Pons (tissue), 1 donor: ENCODE measurements around the gene CMYA5.
"Not testable (repeated sequence)": the region's sequence is repeated elsewhere in the genome, so short reads cannot be mapped to it uniquely, and the experiment has no call there.

Experiments
- DNase-seq: peaks from one replicate; pipeline ENCODE4 v3.0.0-alpha.2; 2016; ENCODE audit warnings: low spot score

CMYA5 gene

GRCh38 chr5:79689541-79690466 is at the start of gene CMYA5:
CMYA5 (plus strand) TSS chr5:79689836; CDS start chr5:79689908, 72 bp downstream.
- DNase-seq: no peak

- DNase-seq: no peak
Measured at GRCh38 chr5:79640571-79641055, 49.0 kb upstream of the CMYA5 start.

DNA sequence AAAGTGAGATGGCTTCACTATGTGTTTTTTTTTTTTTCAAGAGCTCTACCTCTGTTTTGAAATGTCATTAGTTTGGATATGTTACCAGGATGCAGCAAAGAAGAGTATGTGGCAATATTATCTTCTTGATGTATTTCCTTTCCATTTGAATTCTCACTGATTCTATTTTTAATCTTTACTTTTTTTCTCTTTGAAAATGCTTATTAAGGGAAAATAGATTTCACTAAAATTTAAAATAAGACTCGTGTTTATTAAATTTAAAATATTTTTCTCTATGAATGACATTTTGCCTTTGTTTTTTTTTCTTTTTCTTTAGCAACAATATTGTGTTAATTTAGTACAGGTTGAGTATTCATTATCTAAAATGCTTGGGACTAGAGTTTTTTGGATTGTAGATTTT is 48.2 kb upstream of the CMYA5 start:
- DNase-seq: no peak

DNA sequence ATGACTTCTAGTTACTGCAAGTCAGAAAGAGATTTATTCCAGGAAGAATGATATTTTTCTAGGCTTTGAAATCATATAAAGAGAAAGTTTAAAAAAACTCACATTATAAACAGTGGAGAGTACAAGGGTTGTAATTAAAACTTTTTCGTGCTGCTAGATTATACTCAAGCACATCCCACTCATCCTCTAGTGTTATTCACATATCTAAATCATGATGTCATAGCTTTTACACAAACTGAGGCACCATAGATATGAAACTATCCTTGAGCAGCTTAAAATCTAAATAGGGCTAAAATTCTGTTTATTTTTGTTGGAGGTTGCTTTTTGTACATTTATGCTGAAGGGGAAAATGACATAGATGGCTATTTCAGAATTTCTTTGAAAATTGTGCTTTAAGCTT is 47.4 kb upstream of the CMYA5 start:
- DNase-seq: no peak

DNA sequence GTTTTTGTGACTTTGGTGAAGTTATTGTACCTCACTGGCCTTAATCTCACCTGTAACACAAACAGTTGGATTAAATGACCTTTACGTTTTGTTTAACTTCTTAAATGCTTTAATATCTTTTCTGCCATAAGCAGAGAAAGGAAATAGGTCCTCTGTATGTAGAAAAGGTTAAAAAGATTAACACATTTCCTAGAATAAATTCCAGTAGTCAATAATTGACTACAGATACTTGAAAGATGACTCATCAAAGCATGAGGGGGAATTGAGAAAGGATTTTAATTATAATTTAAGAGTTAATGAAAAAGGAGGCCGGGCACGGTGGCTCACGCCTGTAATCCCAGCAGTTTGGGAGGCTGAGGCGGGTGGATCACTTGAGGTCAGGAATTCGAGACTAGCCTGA is 35.8 kb upstream of the CMYA5 start:
- DNase-seq: no peak

DNA sequence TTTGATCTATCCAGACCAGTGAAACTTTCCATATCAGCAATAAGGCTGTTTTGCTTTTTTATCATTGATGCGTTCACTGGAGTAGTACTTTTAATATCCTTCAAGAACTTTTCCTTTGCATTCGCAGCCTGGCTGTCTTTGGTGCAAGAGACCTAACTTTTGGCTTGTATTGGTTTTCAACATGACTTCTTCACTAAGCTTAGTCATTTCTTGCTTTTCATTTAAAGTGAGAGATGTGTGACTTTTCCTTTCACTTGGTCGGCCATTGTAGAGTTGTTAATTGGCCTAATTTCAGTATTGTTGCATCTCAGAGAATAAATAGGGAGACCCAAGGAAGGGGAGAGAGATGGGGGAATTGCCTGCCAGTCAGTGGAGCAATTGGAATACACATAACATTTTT is 26.4 kb upstream of the CMYA5 start:
- DNase-seq: no peak

DNA sequence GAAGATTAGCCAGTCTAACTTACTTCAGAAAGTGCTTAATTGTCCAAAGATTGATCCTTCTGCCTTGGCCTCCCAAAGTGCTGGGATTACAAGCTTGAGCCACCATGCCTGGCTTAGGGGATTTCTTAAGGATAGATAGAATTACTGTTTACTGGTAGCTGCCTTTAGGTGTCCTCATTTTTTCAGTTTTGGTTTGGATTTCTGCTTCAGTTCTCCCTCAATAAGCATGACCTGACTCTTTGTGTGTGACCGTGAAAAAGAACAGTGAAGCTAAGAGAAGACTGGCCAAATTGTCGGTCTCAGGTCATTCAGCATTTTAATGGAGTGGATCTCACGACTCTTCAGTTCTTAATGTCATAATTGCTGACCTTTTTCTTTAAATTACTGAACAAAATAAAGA is 22.9 kb upstream of the CMYA5 start:
- DNase-seq: peak; percentile 38

GRCh38 chr5:79672392-79672791 is 17.2 kb upstream of the CMYA5 start:
- no peak for DNase-seq

DNA sequence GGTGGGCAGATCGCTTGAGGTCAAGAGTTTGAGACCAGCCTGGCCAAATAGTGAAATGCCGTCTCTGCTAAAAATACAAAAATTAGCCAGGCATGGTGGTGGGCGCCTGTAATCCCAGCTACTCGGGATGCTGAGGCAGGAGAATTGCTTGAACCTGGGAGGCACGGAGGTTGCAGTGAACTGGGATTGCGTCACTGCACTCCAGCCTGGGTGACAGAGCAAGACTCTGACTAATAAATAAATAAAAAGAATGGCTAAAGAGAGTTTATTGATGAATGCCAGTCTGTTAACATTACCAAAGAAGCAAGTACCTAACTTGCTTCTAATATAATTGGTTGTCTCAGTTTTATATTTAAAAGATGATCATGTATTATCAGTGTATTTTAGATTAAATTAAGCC is 13.3 kb upstream of the CMYA5 start:
- not testable (repeated sequence) for DNase-seq

DNA sequence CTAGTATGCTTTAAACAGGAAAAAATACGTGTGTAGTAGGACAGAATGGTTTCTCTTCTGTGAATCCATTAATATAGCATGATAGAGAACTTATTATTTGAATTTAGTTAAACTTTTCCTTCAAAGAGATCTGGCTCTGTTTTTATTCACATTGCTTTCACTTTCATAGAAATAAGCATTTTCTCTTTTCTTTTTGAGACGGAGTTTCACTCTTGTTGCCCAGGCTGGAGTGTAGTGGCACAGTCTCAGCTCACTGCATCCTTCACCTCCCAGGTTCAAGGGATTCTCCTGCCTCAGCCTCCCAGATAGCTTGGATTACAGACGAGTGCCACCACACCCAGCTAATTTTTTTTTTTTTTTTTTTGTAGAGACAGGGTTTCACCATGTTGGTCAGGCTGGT is 7.5 kb upstream of the CMYA5 start:
- not testable (repeated sequence) for DNase-seq

GRCh38 chr5:79684782-79685181 is 4.9 kb upstream of the CMYA5 start:
- DNase-seq: no peak

- no peak for DNase-seq
Measured at GRCh38 chr5:79685627-79686026, 4.0 kb upstream of the CMYA5 start.

DNA sequence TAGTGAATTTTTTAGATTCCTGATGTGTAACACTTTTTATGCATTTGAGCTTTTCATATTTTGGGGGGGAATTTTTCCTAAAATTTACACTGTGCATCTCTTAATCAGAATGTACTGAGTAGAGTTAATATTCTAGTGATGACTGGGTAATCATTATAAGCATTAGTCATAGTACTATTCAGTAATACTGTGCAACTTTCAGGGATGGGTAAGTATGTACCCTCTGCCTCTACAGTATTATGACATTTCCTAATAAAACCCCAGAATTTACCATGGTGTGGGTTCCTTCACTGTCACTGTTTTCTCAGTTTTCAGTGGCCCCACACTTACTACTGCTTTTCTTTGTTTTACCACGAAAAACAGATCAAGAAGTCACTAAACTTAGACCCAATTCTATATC is 2.8 kb upstream of the CMYA5 start:
- DNase-seq: no peak

GRCh38 chr5:79687889-79688288 is 1.7 kb upstream of the CMYA5 start:
- no peak for DNase-seq

DNA sequence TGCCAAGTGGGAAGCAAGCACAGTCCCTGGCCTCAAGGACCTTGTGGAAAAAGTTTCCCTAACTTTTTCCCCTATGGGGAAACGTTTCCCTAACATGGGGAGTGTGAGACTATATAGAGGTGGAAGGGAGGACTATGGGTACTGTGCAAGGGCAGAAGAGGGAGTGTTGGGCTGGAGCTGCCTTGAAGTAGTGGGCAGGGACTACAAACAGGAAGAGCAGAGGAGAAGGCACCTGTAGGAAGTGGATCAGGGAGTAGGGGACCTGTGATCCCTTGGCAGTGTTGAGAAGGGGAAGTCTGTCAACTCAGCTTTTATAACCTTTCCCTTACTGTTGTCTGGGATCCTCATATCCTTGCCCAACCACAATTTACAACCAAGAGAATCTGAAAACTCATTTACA is 1.4 kb downstream of the CMYA5 start:
- no peak for DNase-seq

- DNase-seq: no peak
Measured at GRCh38 chr5:79692596-79692995, 3.0 kb downstream of the CMYA5 start.

DNA sequence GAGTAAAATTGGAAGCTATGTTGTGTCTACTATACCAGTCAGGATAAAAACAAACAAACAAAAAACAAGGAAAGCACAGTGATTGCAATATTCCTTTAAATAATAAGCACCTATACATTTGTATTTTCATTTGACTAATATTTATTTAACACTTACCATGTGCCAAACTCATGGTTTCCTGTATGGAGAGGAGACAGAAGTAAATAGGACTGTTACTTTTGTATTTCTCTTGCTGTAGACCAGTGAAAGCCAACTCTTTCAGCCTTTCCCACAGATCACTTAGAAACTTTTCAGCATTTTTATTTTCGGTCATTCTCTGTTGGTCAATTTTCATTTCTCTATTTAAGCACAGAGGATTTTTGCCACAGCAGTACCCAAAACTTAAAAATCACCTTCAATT is 4.5 kb downstream of the CMYA5 start:
- DNase-seq: no peak

DNA sequence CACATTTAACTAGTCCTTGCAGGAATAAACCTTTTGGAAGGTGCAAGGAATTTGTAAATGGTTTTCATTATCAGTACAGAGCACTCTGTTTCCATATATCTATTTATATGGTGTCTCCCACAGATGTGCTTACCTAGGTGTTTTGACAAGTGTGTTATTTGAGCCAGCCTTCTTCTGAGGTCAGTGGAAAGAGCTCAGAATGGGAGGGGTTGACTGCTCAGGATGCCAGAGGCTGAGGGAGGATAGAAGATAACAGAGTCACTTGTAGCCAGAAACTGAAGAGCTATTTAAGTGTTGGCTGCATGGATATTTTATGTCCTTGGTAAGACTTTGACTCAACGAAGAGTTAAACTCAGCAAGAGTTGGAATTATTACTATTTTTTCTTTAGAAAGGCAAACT is 5.0 kb downstream of the CMYA5 start:
- no peak for DNase-seq

DNA sequence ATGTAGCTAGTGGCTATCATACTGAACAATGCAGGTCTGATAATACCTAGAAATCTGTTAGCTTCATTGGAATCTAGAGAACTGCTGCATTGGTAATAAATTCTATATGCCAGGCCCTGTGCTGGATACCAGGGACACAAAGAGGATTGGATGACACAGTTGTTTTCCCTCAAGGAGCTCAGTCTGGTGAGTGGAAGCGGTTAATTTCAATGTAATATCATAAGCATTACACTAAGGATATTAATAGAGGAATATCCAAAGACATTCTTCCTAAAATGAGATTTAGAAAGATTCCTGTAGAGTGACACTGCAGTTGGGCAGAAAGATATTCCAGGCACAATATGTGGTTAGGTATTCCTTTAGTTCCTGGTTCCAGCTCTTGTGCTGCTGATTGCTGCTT is 5.9 kb downstream of the CMYA5 start:
- DNase-seq: no peak

GRCh38 chr5:79697222-79698170 is 7.9 kb downstream of the CMYA5 start:
- no peak for DNase-seq

DNA sequence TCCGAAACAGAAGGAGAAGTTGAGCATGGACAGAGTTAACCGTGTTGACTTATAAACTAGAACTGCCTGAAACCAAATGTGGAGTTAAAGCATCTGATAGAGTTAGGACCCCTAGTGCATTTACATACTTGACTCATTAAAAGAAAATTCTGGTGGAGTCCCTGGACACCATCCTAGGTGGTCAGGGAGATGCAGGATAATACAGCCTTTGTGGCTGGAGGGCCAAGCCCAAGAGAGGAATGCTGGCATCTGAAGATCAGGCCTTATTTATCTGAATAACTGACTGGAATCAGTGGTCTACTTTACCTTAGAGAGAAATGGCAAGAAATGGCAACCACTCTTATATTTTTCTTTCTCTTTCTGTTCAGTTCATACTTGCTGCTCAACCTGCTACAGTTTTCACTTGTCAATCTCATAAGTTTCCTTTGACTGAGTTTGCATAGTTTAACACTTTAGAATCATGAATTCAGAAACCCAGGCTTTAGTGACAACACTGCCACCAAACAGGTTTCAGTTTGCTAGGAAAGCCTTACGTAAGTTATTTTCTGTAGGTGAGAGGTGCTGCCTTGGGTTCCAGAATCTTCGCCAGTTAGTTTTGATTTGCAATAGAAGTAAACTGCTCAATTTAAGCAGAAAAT is 10.2 kb downstream of the CMYA5 start:
- DNase-seq: no peak
